HG03460 (cell line): ENCODE data around the gene WWOX.

Experiments used
- ATAC-seq: cut with Tn5 transposase; IDR thresholded peaks from one replicate; pipeline ENCODE4 v1.9.1; 2021; ENCODE audit not compliant: unreplicated experiment

The WWOX gene

GRCh38 chr16:79171931-79172705 lies 1072.7 kb downstream of the WWOX start:
- ATAC-seq = no peak

GRCh38 chr16:79172976-79173500 lies 1073.6 kb downstream of the WWOX start:
- ATAC-seq = no peak

- ATAC-seq = no peak
Observed at GRCh38 chr16:79173919-79174318, 1074.5 kb downstream of the WWOX start.

GRCh38 chr16:79175286-79176057 lies 1076.0 kb downstream of the WWOX start:
- no peak for ATAC-seq

- ATAC-seq = no peak
Observed at GRCh38 chr16:79177018-79177417, 1077.6 kb downstream of the WWOX start.

GRCh38 chr16:79181419-79181818 lies 1082.0 kb downstream of the WWOX start:
- no peak for ATAC-seq

- no peak for ATAC-seq
Observed at GRCh38 chr16:79182616-79183015, 1083.2 kb downstream of the WWOX start.

GRCh38 chr16:79183571-79183970 lies 1084.1 kb downstream of the WWOX start:
- no peak for ATAC-seq

- no peak for ATAC-seq
Observed at GRCh38 chr16:79184464-79185030, 1085.1 kb downstream of the WWOX start.

- no peak for ATAC-seq
Observed at GRCh38 chr16:79185711-79186110, 1086.3 kb downstream of the WWOX start.

GRCh38 chr16:79186196-79186595 lies 1086.7 kb downstream of the WWOX start:
- ATAC-seq = no peak

- ATAC-seq = no peak
Observed at GRCh38 chr16:79188115-79188738, 1088.8 kb downstream of the WWOX start.

GRCh38 chr16:79188739-79189122 lies 1089.3 kb downstream of the WWOX start:
- ATAC-seq = no peak

- no peak for ATAC-seq
Observed at GRCh38 chr16:79190542-79190941, 1091.1 kb downstream of the WWOX start.

- ATAC-seq = no peak
Observed at GRCh38 chr16:79191933-79192332, 1092.5 kb downstream of the WWOX start.

- ATAC-seq = no peak
Observed at GRCh38 chr16:79192904-79193303, 1093.5 kb downstream of the WWOX start.

- ATAC-seq = no peak
Observed at GRCh38 chr16:79194291-79194690, 1094.8 kb downstream of the WWOX start.

GRCh38 chr16:79195938-79196337 lies 1096.5 kb downstream of the WWOX start:
- ATAC-seq = no peak

GRCh38 chr16:79201436-79201835 lies 1102.0 kb downstream of the WWOX start:
- ATAC-seq = no peak

GRCh38 chr16:79202977-79203376 lies 1103.5 kb downstream of the WWOX start:
- ATAC-seq = no peak

GRCh38 chr16:79204486-79204885 lies 1105.0 kb downstream of the WWOX start:
- ATAC-seq = no peak
